A673 (cell line): ENCODE results near the gene KNCN.

Experiments used
- EZH2 ChIP-seq: fragments of 200-600 bp; sonication (generic); IDR thresholded peaks from 2 replicates; pipeline ENCODE4 v1.6.1; 2017; ENCODE audit warnings: borderline replicate concordance, low read depth, mild to moderate bottlenecking, mixed read lengths, antibody characterized with exemption, low read length; ENCODE audit not compliant: poor library complexity, severe bottlenecking
- TF ChIP-seq, protein P1 (sequence below): fragments of 300-800, 200-600 bp; sonication (generic); conservative IDR thresholded peaks from 2 replicates; pipeline ENCODE4 v1.5.1; 2017; ENCODE audit warnings: low read depth, mild to moderate bottlenecking, antibody characterized with exemption, low read length, moderate library complexity, mixed read lengths

DNA sequence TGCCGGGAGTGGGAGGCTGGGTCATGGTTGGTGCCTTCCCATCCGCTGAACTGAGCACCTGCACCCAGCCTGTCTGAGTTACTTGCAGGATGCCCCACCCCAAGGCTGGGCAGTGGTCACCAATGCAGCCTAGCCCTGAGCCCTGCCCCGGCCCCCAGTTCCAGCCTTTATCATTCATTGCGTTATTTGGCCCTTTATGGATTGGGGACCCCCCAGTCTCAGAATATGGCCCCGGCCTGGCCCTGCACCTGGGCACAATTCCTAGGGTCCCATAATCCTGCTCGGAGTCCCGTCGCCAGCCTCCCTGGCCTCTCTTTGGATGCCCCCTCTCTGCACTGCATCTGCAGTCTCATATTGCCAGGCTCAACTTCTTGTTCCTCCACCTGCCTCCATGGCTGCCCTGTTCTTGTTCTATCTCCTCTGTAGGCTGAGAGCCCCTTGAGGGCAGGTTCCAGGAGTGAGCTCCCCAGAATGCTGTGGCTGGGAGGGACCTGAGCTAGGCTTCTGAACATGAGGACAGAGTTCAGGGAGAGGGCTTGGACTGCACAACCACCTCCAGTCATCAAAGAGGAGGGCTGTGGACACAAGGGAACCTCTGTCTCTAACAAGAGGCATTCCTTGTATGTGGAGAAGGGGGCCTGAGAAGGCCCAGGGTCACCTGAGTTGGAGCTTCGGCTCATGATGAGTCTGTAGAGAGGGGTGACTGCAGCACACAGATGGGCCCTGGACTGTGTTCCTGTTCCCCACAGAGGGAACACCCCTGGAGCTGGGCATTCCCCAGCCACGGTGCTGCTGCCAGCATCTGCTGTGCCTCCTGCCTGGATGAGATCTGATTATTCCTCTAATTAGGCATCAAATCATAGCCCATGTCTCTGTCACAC is 1.1 kb upstream of the KNCN start:
- TF ChIP-seq, protein P1, sequence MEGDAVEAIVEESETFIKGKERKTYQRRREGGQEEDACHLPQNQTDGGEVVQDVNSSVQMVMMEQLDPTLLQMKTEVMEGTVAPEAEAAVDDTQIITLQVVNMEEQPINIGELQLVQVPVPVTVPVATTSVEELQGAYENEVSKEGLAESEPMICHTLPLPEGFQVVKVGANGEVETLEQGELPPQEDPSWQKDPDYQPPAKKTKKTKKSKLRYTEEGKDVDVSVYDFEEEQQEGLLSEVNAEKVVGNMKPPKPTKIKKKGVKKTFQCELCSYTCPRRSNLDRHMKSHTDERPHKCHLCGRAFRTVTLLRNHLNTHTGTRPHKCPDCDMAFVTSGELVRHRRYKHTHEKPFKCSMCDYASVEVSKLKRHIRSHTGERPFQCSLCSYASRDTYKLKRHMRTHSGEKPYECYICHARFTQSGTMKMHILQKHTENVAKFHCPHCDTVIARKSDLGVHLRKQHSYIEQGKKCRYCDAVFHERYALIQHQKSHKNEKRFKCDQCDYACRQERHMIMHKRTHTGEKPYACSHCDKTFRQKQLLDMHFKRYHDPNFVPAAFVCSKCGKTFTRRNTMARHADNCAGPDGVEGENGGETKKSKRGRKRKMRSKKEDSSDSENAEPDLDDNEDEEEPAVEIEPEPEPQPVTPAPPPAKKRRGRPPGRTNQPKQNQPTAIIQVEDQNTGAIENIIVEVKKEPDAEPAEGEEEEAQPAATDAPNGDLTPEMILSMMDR: no peak
- TF ChIP-seq EZH2: no peak
